HepG2 (cell line): ENCODE measurements around the gene PTCD1. TPM values are rescaled to one million over a fixed set of nuclear protein-coding genes. Genes with fewer than 3 reads are reported as not detected.

Source experiments
- ARID5B ChIP-seq: IDR thresholded peaks from 2 replicates; pipeline ENCODE4 v1.4.0; 2020; ENCODE audit warnings: mild to moderate bottlenecking, missing genetic modification reagents
- E2F1 ChIP-seq: sonication (generic); formaldehyde crosslinking; IDR thresholded peaks from 2 replicates; pipeline ENCODE4 v1.5.0; 2020; ENCODE audit warnings: missing genetic modification reagents
- GABPA ChIP-seq, 2 experiments: IDR thresholded peaks; 2 replicates each; pipeline ENCODE4 v1.6.1; 2011 to 2016; ENCODE audit warnings: low read depth in 2 of 2, low read length in 1 of 2, missing biosample characterization in 1 of 2, missing genetic modification characterization in 1 of 2
- HMG20A ChIP-seq: IDR thresholded peaks from 2 replicates; pipeline ENCODE4 v1.6.1; 2016; ENCODE audit warnings: borderline replicate concordance
- ISX ChIP-seq: sonication (generic); formaldehyde crosslinking; conservative IDR thresholded peaks from 2 replicates; pipeline ENCODE4 v1.5.0; 2020; ENCODE audit warnings: missing genetic modification reagents
- PRDM4 ChIP-seq: sonication (generic); formaldehyde crosslinking; IDR thresholded peaks from 2 replicates; pipeline ENCODE4 v1.9.0; 2021; ENCODE audit warnings: missing genetic modification reagents, borderline replicate concordance
- SIX1 ChIP-seq: sonication (generic); formaldehyde crosslinking; IDR thresholded peaks from 2 replicates; pipeline ENCODE4 v1.4.0; 2020; ENCODE audit warnings: missing genetic modification reagents, borderline replicate concordance
- SOX13 ChIP-seq, 3 experiments: fragments of 450-650 bp in 1 of 3; sonication (generic) in 1 of 3; formaldehyde crosslinking in 1 of 3; IDR thresholded peaks in 2 of 3; conservative IDR thresholded peaks in 1 of 3; 2 replicates each; pipeline versions ENCODE4 v1.5.0 to v1.6.1; 2016 to 2020; ENCODE audit warnings: antibody characterized with exemption in 1 of 3, mild to moderate bottlenecking in 1 of 3, missing compliant biosample characterization in 1 of 3, missing genetic modification reagents in 1 of 3, moderate library complexity in 1 of 3
- ZBTB26 ChIP-seq: IDR thresholded peaks from 2 replicates; pipeline ENCODE4 v1.6.1; 2016; ENCODE audit warnings: missing compliant biosample characterization, missing genetic modification reagents, borderline replicate concordance
- ZBTB34 ChIP-seq: sonication (generic); formaldehyde crosslinking; IDR thresholded peaks from 2 replicates; pipeline ENCODE4 v1.8.0; 2022; ENCODE audit warnings: mild to moderate bottlenecking, missing genetic modification reagents
- ZMYM4 ChIP-seq: sonication (generic); formaldehyde crosslinking; IDR thresholded peaks from 2 replicates; pipeline ENCODE4 v1.8.1; 2023; ENCODE audit warnings: mild to moderate bottlenecking, missing genetic modification reagents
- ZNF275 ChIP-seq: sonication (generic); formaldehyde crosslinking; IDR thresholded peaks from 2 replicates; pipeline ENCODE4 v1.8.0; 2022; ENCODE audit warnings: missing genetic modification reagents, mild to moderate bottlenecking, inconsistent platforms, borderline replicate concordance
- ZNF569 ChIP-seq: sonication (generic); formaldehyde crosslinking; IDR thresholded peaks from 2 replicates; pipeline ENCODE4 v1.5.0; 2020; ENCODE audit warnings: mild to moderate bottlenecking, missing genetic modification reagents, moderate library complexity, borderline replicate concordance
- ZSCAN31 ChIP-seq: sonication (generic); formaldehyde crosslinking; IDR thresholded peaks from 2 replicates; pipeline ENCODE4 v1.5.0; 2020; ENCODE audit warnings: low read depth, mild to moderate bottlenecking, missing genetic modification reagents
- polyA plus RNA-seq, 8 experiments: library from polyadenylated mRNA; depleted of rRNA in 3 of 8; stranded (reverse) in 7 of 8; unstranded in 1 of 8; fragments of >200 nt; fragmentation: Illumina TruSeq in 4 of 8; extraction: Trizol in 4 of 8; gene quantifications; 2 replicates each; pipeline versions ENCODE4 v1.2.1 to v1.2.3, GENCODE V29; 2011 to 2016; ENCODE audit warnings: low read depth in 4 of 8, missing spikeins in 1 of 8, mixed read lengths in 1 of 8; ENCODE audit not compliant: insufficient read depth in 1 of 8
- total RNA-seq, 5 experiments: library from RNA; depleted of rRNA; stranded (reverse); fragments of >200 nt; fragmentation: Illumina TruSeq; extraction: Trizol; gene quantifications; 2 replicates each; pipeline ENCODE4 v1.2.3, GENCODE V29; 2016; ENCODE audit warnings: low read depth in 1 of 5

Gene PTCD1
- total and polyA plus RNA-seq, 2 of the 13 experiments (the other 11 are each of a cell fraction or from before 2014, with no cell fraction given), result 3.0 to 8.4 TPM

- TF ChIP-seq ZBTB34, result no peak
- 0 out of 2 replicates have a peak, but pooled peaks have one; percentile 7 for TF ChIP-seq ZSCAN31 (CRISPR knock-in tag)
- TF ChIP-seq PRDM4, result no peak
- no peak for TF ChIP-seq ZBTB26 (CRISPR knock-in tag)
- TF ChIP-seq HMG20A, result no peak
- TF ChIP-seq ZNF275 (CRISPR knock-in tag), result no peak
- no peak for TF ChIP-seq ARID5B (CRISPR knock-in tag)
- TF ChIP-seq ZNF569 (CRISPR knock-in tag), result no peak
- no peak for TF ChIP-seq SOX13 (IDR thresholded peaks at IDR 0.05)
- TF ChIP-seq SOX13 (CRISPR knock-in tag; conservative IDR thresholded peaks at IDR 0.05 in 1 of 2, IDR thresholded peaks at IDR 0.05 in 1 of 2), result 0 out of 4 replicates have a peak, but pooled peaks of 1 of the 2 experiments have one; percentile 11
- no peak for TF ChIP-seq SIX1
- no peak for TF ChIP-seq GABPA (IDR thresholded peaks at IDR 0.05; ENCODE audit: low read depth, low read length)
- TF ChIP-seq GABPA (CRISPR knock-in tag; IDR thresholded peaks at IDR 0.05; ENCODE audit: low read depth), result peak; percentile 63
- no peak for TF ChIP-seq E2F1
- no peak; the same call in 1 of the 2 replicates for TF ChIP-seq ZMYM4 (CRISPR knock-in tag)
- TF ChIP-seq ISX (CRISPR knock-in tag), result no peak
Observed at GRCh38 chr7:99380823-99381663, 57.6 kb downstream of the PTCD1 start (continued).
